Measurements from ENCODE around the gene DAPK1. TPM values are rescaled to one million over a fixed set of nuclear protein-coding genes. Genes with fewer than 3 reads are reported as not detected.

Gene DAPK1
- total and polyA plus RNA-seq, 2 donors (not counting 3 experiments of a cell fraction or from before 2014, with no cell fraction given): 58.9 to 119 TPM

DNA sequence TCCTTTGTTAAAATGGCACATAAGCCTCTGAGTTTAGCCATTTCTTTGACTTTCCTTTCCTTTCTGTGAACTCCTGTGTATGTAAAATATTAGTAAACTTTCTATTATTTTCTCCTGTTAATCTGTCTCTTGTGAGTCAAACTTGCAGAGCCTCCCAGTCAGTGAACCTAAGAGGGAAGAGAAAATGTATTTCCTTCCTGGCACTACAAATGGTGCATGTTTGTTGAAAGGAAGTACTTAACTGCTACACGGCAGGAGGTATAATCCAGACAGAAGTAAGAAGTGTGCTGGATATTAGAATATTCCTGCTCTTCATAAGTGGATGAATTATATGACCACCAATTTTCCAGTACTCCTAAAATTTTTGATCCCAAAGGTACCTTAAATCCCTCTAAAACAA lies 251.2 kb downstream of the DAPK1 start:
- ChIA-PET CTCF (no interaction called here), POLR2A (no interaction called here)
- no peak overlapping the region for H3K27ac ChIP-seq (ENCODE audit: insufficient read depth, low read depth, low read length)
- no peaks in the 10 kb centered on the region for H3K9me1 ChIP-seq (replicated peaks; ENCODE audit: control insufficient read depth, extremely low read depth, insufficient read depth, low read length)
- H3K27me3 ChIP-seq (ENCODE audit: control insufficient read depth in 2 of 2, insufficient read depth in 2 of 2, low read length in 2 of 2): no peaks in the 10 kb centered on the region
- no TSS peak for BruUV-seq (replicated peaks)
- dilution Hi-C loops (cut with MboI; ENCODE audit: extremely low pct_ligation_motif_present, low sequenced_read_pairs): no loop called here
- peak overlapping the region; percentile 11 for H2AFZ ChIP-seq (ENCODE audit: low read depth, low read length)
- peak; percentile 19 for DNase-seq (ENCODE audit: low read depth, low spot score)
- H3K36me3 ChIP-seq (ENCODE audit: control insufficient read depth in 2 of 2, extremely low read depth in 1 of 2, insufficient read depth in 2 of 2, low read length in 2 of 2): no peaks in the 10 kb centered on the region
- no peaks in the 10 kb centered on the region for H4K20me1 ChIP-seq (replicated peaks; ENCODE audit: control insufficient read depth, extremely low read depth, insufficient read depth, low read length)
- H3K4me2 ChIP-seq (ENCODE audit: insufficient read depth, low read length): peak overlapping the region; percentile 31
- H3K9ac ChIP-seq (replicated peaks; ENCODE audit: extremely low read depth, insufficient read depth, low read length): no peak overlapping the region
- no peak overlapping the region for H3K4me3 ChIP-seq (replicated peaks in 1 of 3; ENCODE audit: insufficient read depth in 1 of 3, low read depth in 1 of 3, low read length in 3 of 3)
- H3K79me2 ChIP-seq (ENCODE audit: control insufficient read depth, insufficient read depth, low read length): no peaks in the 10 kb centered on the region
- peaks cover 13% of the 10 kb centered on the region for H3K4me1 ChIP-seq (ENCODE audit: control insufficient read depth, extremely low read depth, insufficient read depth, low read length)
- H3K9me3 ChIP-seq (replicated peaks; ENCODE audit: control insufficient read depth, insufficient read depth, low read length): no peaks in the 10 kb centered on the region
- no peak for TF ChIP-seq POLR2A (IDR thresholded peaks at IDR 0.05; ENCODE audit: low read depth, low read length)
- TF ChIP-seq MYC (IDR thresholded peaks at IDR 0.05; ENCODE audit: low read depth, low read length): no peak
- TF ChIP-seq EZH2 (IDR thresholded peaks at IDR 0.05; ENCODE audit: borderline replicate concordance, low read depth, low read length, severe bottlenecking): no peak
- no peak for TF ChIP-seq GATA2 (IDR thresholded peaks at IDR 0.05; ENCODE audit: insufficient read depth, insufficient read length, low read depth, low read length)
- TF ChIP-seq, protein P1, sequence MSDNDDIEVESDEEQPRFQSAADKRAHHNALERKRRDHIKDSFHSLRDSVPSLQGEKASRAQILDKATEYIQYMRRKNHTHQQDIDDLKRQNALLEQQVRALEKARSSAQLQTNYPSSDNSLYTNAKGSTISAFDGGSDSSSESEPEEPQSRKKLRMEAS (IDR thresholded peaks at IDR 0.05; ENCODE audit: insufficient read depth, insufficient read length): no peak
- no peak for TF ChIP-seq FOS (IDR thresholded peaks at IDR 0.05; ENCODE audit: borderline replicate concordance, insufficient read depth, low read length)
- TF ChIP-seq, protein P2, sequence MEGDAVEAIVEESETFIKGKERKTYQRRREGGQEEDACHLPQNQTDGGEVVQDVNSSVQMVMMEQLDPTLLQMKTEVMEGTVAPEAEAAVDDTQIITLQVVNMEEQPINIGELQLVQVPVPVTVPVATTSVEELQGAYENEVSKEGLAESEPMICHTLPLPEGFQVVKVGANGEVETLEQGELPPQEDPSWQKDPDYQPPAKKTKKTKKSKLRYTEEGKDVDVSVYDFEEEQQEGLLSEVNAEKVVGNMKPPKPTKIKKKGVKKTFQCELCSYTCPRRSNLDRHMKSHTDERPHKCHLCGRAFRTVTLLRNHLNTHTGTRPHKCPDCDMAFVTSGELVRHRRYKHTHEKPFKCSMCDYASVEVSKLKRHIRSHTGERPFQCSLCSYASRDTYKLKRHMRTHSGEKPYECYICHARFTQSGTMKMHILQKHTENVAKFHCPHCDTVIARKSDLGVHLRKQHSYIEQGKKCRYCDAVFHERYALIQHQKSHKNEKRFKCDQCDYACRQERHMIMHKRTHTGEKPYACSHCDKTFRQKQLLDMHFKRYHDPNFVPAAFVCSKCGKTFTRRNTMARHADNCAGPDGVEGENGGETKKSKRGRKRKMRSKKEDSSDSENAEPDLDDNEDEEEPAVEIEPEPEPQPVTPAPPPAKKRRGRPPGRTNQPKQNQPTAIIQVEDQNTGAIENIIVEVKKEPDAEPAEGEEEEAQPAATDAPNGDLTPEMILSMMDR (IDR thresholded peaks at IDR 0.05; ENCODE audit: extremely low read depth in 1 of 2, insufficient read depth in 1 of 2, low read depth in 1 of 2, low read length in 2 of 2): no peak
- no peak for TF ChIP-seq POLR2AphosphoS5 (IDR thresholded peaks at IDR 0.05; ENCODE audit: insufficient read depth, low read depth, low read length)
- TF ChIP-seq JUN (IDR thresholded peaks at IDR 0.05; ENCODE audit: borderline replicate concordance, insufficient read depth, insufficient read length, low read depth): no peak
- intact Hi-C loops (cut with micrococcal nuclease): no loop called here
- no peak for FAIRE-seq
